ENCODE measurements around the gene FAM168A. TPM values are rescaled to one million over a fixed set of nuclear protein-coding genes. Genes with fewer than 3 reads are reported as not detected.

The FAM168A gene
- total and polyA plus RNA-seq, 10 of the 15 experiments (the other 5 are each of a cell fraction or from before 2014, with no cell fraction given) = 1.7 to 20.0 (median 10.0) TPM

DNA sequence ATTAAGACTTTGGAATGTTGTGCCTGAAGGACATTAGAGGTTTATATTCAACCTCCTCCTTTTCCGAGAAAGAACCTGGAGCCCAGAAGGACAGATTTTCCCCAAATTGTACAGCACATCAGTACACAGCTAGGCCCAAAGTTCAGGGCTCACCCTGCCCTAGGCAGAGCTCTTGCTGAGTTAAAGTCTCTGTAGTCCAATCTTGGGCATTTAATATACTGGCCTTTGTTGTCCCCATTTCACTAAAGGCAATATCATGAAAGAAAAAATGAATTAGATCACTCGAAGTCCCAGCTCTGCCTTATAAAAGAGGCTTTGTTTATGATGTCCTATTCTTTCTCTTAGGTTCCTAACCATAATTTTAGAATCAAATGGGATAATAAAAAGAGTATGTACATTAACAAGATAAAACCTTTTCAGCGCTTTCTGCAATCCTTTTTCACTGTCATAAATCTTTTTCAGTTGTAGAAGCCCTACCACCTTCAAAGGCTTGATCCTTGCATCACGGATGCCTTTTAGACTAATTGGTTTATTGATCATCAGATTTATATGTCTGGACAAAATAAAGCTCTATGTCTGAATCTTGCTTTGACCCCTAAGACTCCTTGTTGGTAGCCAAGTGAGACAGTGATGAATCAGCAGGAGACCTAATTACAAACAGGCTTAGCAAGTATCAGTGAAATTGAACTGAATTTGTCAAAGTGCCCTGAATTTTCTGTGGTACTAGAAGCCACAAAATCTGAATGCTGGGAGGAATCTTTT, 181.9 kb downstream of the FAM168A start:
- FAIRE-seq (no peak), ATAC-seq (no peak), DNase-seq (ENCODE audit: low read depth, low spot score) (no peak)
- no peak overlapping the region for H2AFZ ChIP-seq (ENCODE audit: control insufficient read depth, low read depth, low read length)
- intact Hi-C loops (cut with micrococcal nuclease; ENCODE audit: unreplicated experiment) = loop anchor here (5.0 kb wide), 1 partner anchor 246 kb away; no protein-coding TSS in a partner anchor
- H3K4me2 ChIP-seq (ENCODE audit: control insufficient read depth, insufficient read depth) = no peak overlapping the region
- in situ Hi-C loops (cut with MboI) = no loop called here
- H3K9me3 ChIP-seq (replicated peaks; ENCODE audit: control insufficient read depth, insufficient read depth, low read length) = no peaks in the 10 kb centered on the region
- H3K4me1 ChIP-seq (ENCODE audit: control insufficient read depth, insufficient read depth, low read length) = peaks cover 9% of the 10 kb centered on the region; the same call in 1 of the 2 replicates
- TF ChIP-seq MTA3 (IDR thresholded peaks at IDR 0.05; ENCODE audit: borderline replicate concordance, low read length) = no peak
- TF ChIP-seq NRF1 (conservative IDR thresholded peaks at IDR 0.05; ENCODE audit: low read depth, low read length) = no peak
- TF ChIP-seq HDAC6 (IDR thresholded peaks at IDR 0.05; ENCODE audit: unreplicated experiment) = no peak
- TF ChIP-seq IRF4 (IDR thresholded peaks at IDR 0.05; ENCODE audit: low read depth, low read length) = no peak
- TF ChIP-seq PML (IDR thresholded peaks at IDR 0.05; ENCODE audit: low read length) = no peak
- no peak for TF ChIP-seq TBL1XR1 (IDR thresholded peaks at IDR 0.05; ENCODE audit: low read depth, low read length)
- TF ChIP-seq, protein P1, sequence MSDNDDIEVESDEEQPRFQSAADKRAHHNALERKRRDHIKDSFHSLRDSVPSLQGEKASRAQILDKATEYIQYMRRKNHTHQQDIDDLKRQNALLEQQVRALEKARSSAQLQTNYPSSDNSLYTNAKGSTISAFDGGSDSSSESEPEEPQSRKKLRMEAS (IDR thresholded peaks at IDR 0.05; ENCODE audit: low read depth, low read length) = no peak
- TF ChIP-seq ATF7 (IDR thresholded peaks at IDR 0.05; ENCODE audit: low read depth) = no peak
- TF ChIP-seq, protein P2, sequence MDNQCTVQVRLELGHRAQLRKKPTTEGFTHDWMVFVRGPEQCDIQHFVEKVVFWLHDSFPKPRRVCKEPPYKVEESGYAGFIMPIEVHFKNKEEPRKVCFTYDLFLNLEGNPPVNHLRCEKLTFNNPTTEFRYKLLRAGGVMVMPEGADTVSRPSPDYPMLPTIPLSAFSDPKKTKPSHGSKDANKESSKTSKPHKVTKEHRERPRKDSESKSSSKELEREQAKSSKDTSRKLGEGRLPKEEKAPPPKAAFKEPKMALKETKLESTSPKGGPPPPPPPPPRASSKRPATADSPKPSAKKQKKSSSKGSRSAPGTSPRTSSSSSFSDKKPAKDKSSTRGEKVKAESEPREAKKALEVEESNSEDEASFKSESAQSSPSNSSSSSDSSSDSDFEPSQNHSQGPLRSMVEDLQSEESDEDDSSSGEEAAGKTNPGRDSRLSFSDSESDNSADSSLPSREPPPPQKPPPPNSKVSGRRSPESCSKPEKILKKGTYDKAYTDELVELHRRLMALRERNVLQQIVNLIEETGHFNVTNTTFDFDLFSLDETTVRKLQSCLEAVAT (IDR thresholded peaks at IDR 0.05) = no peak
- TF ChIP-seq ZNF384 (IDR thresholded peaks at IDR 0.05; ENCODE audit: borderline replicate concordance, low read depth, low read length) = no peak
- TF ChIP-seq ASH2L (IDR thresholded peaks at IDR 0.05; ENCODE audit: borderline replicate concordance, low read depth) = no peak
- no peak for TF ChIP-seq ZNF274 (IDR thresholded peaks at IDR 0.05; ENCODE audit: insufficient read depth, insufficient read length)
- TF ChIP-seq, protein P3, sequence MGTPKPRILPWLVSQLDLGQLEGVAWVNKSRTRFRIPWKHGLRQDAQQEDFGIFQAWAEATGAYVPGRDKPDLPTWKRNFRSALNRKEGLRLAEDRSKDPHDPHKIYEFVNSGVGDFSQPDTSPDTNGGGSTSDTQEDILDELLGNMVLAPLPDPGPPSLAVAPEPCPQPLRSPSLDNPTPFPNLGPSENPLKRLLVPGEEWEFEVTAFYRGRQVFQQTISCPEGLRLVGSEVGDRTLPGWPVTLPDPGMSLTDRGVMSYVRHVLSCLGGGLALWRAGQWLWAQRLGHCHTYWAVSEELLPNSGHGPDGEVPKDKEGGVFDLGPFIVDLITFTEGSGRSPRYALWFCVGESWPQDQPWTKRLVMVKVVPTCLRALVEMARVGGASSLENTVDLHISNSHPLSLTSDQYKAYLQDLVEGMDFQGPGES (IDR thresholded peaks at IDR 0.05) = no peak
- no peak for TF ChIP-seq RCOR1 (conservative IDR thresholded peaks at IDR 0.05; ENCODE audit: low read depth, low read length)
- TF ChIP-seq MYB (IDR thresholded peaks at IDR 0.05; ENCODE audit: borderline replicate concordance, low read depth, low read length) = no peak
- no peak for TF ChIP-seq FOS (IDR thresholded peaks at IDR 0.05; ENCODE audit: borderline replicate concordance, extremely low read depth, insufficient read length)
- H3K9ac ChIP-seq (ENCODE audit: control insufficient read depth, insufficient read depth, low read length) = no peak overlapping the region
- BruUV-seq (replicated peaks) = no TSS peak
- H3K79me2 ChIP-seq (ENCODE audit: control insufficient read depth, insufficient read depth, low read length) = no peaks in the 10 kb centered on the region
- H3K27ac ChIP-seq (ENCODE audit: control insufficient read depth, insufficient read depth) = no peak overlapping the region; the same call in 1 of the 2 replicates
- H3K4me3 ChIP-seq = no peak overlapping the region
- POLR2A ChIA-PET = interaction anchor here (0.6 kb wide), 1 partner anchor 14 kb away, joined by 6 read pairs; no protein-coding TSS in a partner anchor
- SMC1A ChIA-PET (ENCODE audit: uncharacterized antibody, unreplicated experiment) = interaction anchor here (1.1 to 2.6 kb wide), 13 partner anchors 7 to 231 kb away, joined by 3 to 17 read pairs (median 7); no protein-coding TSS in a partner anchor
- no peaks in the 10 kb centered on the region for H3K27me3 ChIP-seq (replicated peaks in 1 of 2; ENCODE audit: control insufficient read depth in 2 of 2, insufficient read depth in 2 of 2, low read length in 1 of 2)
- H4K20me1 ChIP-seq (ENCODE audit: control insufficient read depth, insufficient read depth) = no peaks in the 10 kb centered on the region
- CTCF ChIA-PET = interaction anchor here (0.7 to 3.8 kb wide), 9 partner anchors 8 to 245 kb away, joined by 3 to 22 read pairs (median 4); no protein-coding TSS in a partner anchor
- RAD21 ChIA-PET (ENCODE audit: unreplicated experiment) = interaction anchor here (0.7 to 2.0 kb wide), 4 partner anchors 65 to 210 kb away, joined by 3 to 7 read pairs (median 4); no protein-coding TSS in a partner anchor
- peaks cover 0 to 4% of the 10 kb centered on the region in 2 experiments; a peak in 2 of 4 replicates for H3K36me3 ChIP-seq (ENCODE audit: control insufficient read depth in 2 of 2, insufficient read depth in 2 of 2, low read length in 1 of 2)
- 78% methylated on average over 4 of the region's 4 CpGs for WGBS (ENCODE audit: insufficient coverage, insufficient replicate concordance, low lambda C conversion rate, missing lambda C conversion rate)
